Thyroid gland (tissue), 4 donors: Measurements from ENCODE around the gene UBASH3A.

Experiments used
- POLR2A ChIP-seq, 2 donors: fragments of 450-650 bp; IDR thresholded peaks; one replicate each; pipeline ENCODE4 v1.6.1; 2017; ENCODE audit warnings: antibody characterized with exemption in 2 of 2, mild to moderate bottlenecking in 2 of 2, moderate library complexity in 1 of 2
- TF ChIP-seq, protein P1 (sequence below), 6 experiments: fragments of 200-600 bp in 3 of 6; fragments of 450-650 bp in 3 of 6; sonication (generic) in 3 of 6; IDR thresholded peaks; one replicate each; pipeline ENCODE4 v1.5.1; 2016 to 2019; ENCODE audit warnings: antibody characterized with exemption in 6 of 6, mild to moderate bottlenecking in 2 of 6, inconsistent platforms in 1 of 6, moderate library complexity in 1 of 6

DNA sequence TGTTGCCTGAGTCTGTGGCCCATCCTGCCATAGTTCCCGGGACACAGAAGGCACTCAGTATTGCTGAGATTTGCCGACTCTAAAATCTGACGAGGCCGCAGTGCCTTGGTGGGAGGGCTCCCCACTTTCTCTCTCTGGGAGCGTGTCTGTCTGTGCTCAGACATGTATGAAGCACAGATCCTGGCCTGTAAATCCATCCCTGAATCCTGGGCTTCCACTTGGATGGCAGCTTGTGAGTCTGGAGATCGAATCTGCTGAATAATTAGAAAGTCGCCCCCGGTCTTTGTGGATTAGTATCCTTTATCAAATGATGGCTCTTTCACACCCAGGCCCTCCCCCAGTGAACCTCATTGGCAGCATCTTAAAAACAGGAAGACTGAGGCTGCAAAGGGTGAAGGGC lies 10.4 kb downstream of the UBASH3A start:
- TF ChIP-seq, protein P1, sequence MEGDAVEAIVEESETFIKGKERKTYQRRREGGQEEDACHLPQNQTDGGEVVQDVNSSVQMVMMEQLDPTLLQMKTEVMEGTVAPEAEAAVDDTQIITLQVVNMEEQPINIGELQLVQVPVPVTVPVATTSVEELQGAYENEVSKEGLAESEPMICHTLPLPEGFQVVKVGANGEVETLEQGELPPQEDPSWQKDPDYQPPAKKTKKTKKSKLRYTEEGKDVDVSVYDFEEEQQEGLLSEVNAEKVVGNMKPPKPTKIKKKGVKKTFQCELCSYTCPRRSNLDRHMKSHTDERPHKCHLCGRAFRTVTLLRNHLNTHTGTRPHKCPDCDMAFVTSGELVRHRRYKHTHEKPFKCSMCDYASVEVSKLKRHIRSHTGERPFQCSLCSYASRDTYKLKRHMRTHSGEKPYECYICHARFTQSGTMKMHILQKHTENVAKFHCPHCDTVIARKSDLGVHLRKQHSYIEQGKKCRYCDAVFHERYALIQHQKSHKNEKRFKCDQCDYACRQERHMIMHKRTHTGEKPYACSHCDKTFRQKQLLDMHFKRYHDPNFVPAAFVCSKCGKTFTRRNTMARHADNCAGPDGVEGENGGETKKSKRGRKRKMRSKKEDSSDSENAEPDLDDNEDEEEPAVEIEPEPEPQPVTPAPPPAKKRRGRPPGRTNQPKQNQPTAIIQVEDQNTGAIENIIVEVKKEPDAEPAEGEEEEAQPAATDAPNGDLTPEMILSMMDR (IDR thresholded peaks at IDR 0.05): no peak
- TF ChIP-seq POLR2A (IDR thresholded peaks at IDR 0.05): no peak
